ENCODE data around the gene PLEKHH3. TPM values are rescaled to one million over a fixed set of nuclear protein-coding genes. Genes with fewer than 3 reads are reported as not detected.

PLEKHH3 gene
- total and polyA plus RNA-seq, 2 of the 4 experiments (the other 2 are of a cell fraction): 2.9 to 10.5 TPM

- no peak for TF ChIP-seq SMC3 (IDR thresholded peaks at IDR 0.05; ENCODE audit: low read depth, low read length)
Measured at GRCh38 chr17:42698736-42699414, 22.1 kb upstream of the PLEKHH3 start (continued).

GRCh38 chr17:42697108-42697811 lies 20.5 kb upstream of the PLEKHH3 start:
- H3K27me3 ChIP-seq (ENCODE audit: control insufficient read depth, insufficient read depth, low read length): no peaks in the 10 kb centered on the region
- TF ChIP-seq FOS (IDR thresholded peaks at IDR 0.05; ENCODE audit: low read depth, low read length) (no peak), ELK1 (IDR thresholded peaks at IDR 0.05; ENCODE audit: borderline replicate concordance, low read depth, low read length) (no peak), SMC3 (IDR thresholded peaks at IDR 0.05; ENCODE audit: low read depth, low read length) (no peak), USF2 (IDR thresholded peaks at IDR 0.05; ENCODE audit: low read depth, low read length) (no peak), MAFK (IDR thresholded peaks at IDR 0.05; ENCODE audit: low read depth, low read length) (no peak)
- ChIA-PET CTCF (no interaction called here), POLR2A (ENCODE audit: unreplicated experiment) (interaction anchor here (0.6 kb wide), 1 partner anchor 10 kb away, joined by 3 read pairs; no protein-coding TSS in a partner anchor)
- H3K18ac ChIP-seq (ENCODE audit: low read depth, low read length): no peak overlapping the region
- no peak for ATAC-seq (ENCODE audit: low read depth)
- H3K23ac ChIP-seq (ENCODE audit: low read depth, low read length): no peak overlapping the region
- H3K56ac ChIP-seq (ENCODE audit: extremely low read depth, insufficient read depth, low read length): no peak overlapping the region
- no peak overlapping the region for H2BK15ac ChIP-seq (ENCODE audit: low read depth, low read length)
- H4K20me1 ChIP-seq (ENCODE audit: insufficient read depth, low read length): no peaks in the 10 kb centered on the region; the same call in 1 of the 2 replicates
- no peak overlapping the region for H2BK5ac ChIP-seq (ENCODE audit: low read depth, low read length, poor library complexity, severe bottlenecking)
- dilution Hi-C loops (cut with HindIII; ENCODE audit: low sequenced_read_pairs, unreplicated experiment) (no loop called here), in situ Hi-C loops (cut with MboI; ENCODE audit: low sequenced_read_pairs) (loop anchor here (25.0 kb wide), 1 partner anchor 615 kb away; no protein-coding TSS in a partner anchor), intact Hi-C loops (cut with micrococcal nuclease) (no loop called here)
- no peak overlapping the region for H4K5ac ChIP-seq (ENCODE audit: low read depth, low read length)
- no peak overlapping the region for H3K9ac ChIP-seq (ENCODE audit: low read depth, low read length)
- no peaks in the 10 kb centered on the region for H3K79me1 ChIP-seq (ENCODE audit: low read depth in 1 of 2, low read length in 2 of 2)
- no peak overlapping the region for H3K4me3 ChIP-seq (ENCODE audit: insufficient read depth, low read depth, low read length)
- no peak for DNase-seq
- no peak overlapping the region for H2BK120ac ChIP-seq (ENCODE audit: low read depth, low read length)
- no peak overlapping the region for H2BK20ac ChIP-seq (ENCODE audit: low read depth, low read length)
- peaks cover 45% of the 10 kb centered on the region for H3K36me3 ChIP-seq (ENCODE audit: control insufficient read depth, insufficient read depth, low read length)
- H3K4me2 ChIP-seq (ENCODE audit: low read depth, low read length): no peak overlapping the region
- H2AFZ ChIP-seq (replicated peaks; ENCODE audit: low read length, poor library complexity): no peak overlapping the region
- no peak overlapping the region for H4K8ac ChIP-seq (ENCODE audit: low read depth in 2 of 2, low read length in 2 of 2)
- no peak overlapping the region for H2AK5ac ChIP-seq (ENCODE audit: low read depth, low read length)
- no peak overlapping the region for H2AK9ac ChIP-seq (replicated peaks; ENCODE audit: low read depth, low read length, poor library complexity)
- no peak overlapping the region for H3K14ac ChIP-seq (replicated peaks; ENCODE audit: low read depth, low read length)
- no peak overlapping the region for H3K4ac ChIP-seq (ENCODE audit: low read depth, low read length)
- BruUV-seq (replicated peaks): no TSS peak
- H3K9me1 ChIP-seq (ENCODE audit: insufficient read depth, low read length): peaks cover 5% of the 10 kb centered on the region; the same call in 1 of the 2 replicates
- 96% methylated on average over 7 of the region's 19 CpGs; no CpG with 5 or more reads in 1 of the 2 experiments for WGBS, 2 experiments (ENCODE audit: extremely low coverage in 2 of 2, insufficient read length in 1 of 2)
- no peak overlapping the region for H3K27ac ChIP-seq (ENCODE audit: insufficient read depth, low read length)
- peaks cover 3% of the 10 kb centered on the region; the same call in 1 of the 2 replicates for H3K4me1 ChIP-seq (ENCODE audit: control insufficient read depth, insufficient read depth, low read length)
- no peak overlapping the region for H4K91ac ChIP-seq (ENCODE audit: insufficient read depth, low read depth, low read length)
- no peaks in the 10 kb centered on the region for H3K9me3 ChIP-seq (ENCODE audit: control insufficient read depth, insufficient read depth, low read length)
